ENCODE measurements around the gene ALPL. TPM values are rescaled to one million over a fixed set of nuclear protein-coding genes. Genes with fewer than 3 reads are reported as not detected.

Gene ALPL
- total RNA-seq, 1 donor from 2014 or later = 20.3 TPM

GRCh38 chr1:21621761-21622436 is 112.7 kb downstream of the ALPL start:
- intact Hi-C loops (cut with DNase I) = no loop called here
- DNase-seq (ENCODE audit: low spot score) = no peak

GRCh38 chr1:21622466-21623315 is 113.5 kb downstream of the ALPL start:
- intact Hi-C loops (cut with DNase I) = no loop called here
- no peak for DNase-seq (ENCODE audit: low spot score)

- DNase-seq (ENCODE audit: low spot score) = no peak
- intact Hi-C loops (cut with DNase I) = no loop called here
Observed at GRCh38 chr1:21623410-21623961, 114.3 kb downstream of the ALPL start.

- DNase-seq (ENCODE audit: low spot score) = no peak
- intact Hi-C loops (cut with DNase I) = no loop called here
Observed at GRCh38 chr1:21624571-21625389, 115.6 kb downstream of the ALPL start.

GRCh38 chr1:21625390-21626190 is 116.4 kb downstream of the ALPL start:
- DNase-seq (ENCODE audit: low spot score) = no peak
- intact Hi-C loops (cut with DNase I) = no loop called here

- intact Hi-C loops (cut with DNase I) = no loop called here
- no peak for DNase-seq (ENCODE audit: low spot score)
Observed at GRCh38 chr1:21626921-21627339, 117.7 kb downstream of the ALPL start.

Other genes with a start within 250 kb of the ALPL start
- 55.8 TPM for gene ECE1, start 219.0 kb upstream of the ALPL start, total RNA-seq
- 3.0 TPM for gene NBPF3, start 69.3 kb upstream of the ALPL start, total RNA-seq
- 2.7 TPM for gene RAP1GAP, start 159.9 kb downstream of the ALPL start, total RNA-seq